Mesodermal cell (in vitro differentiated cells): ENCODE data around the gene CLCN2.
"Not testable (repeated sequence)": the region's sequence is repeated elsewhere in the genome, so short reads cannot be mapped to it uniquely, and the experiment has no call there.

ENCODE experiments used
- H3K27ac ChIP-seq: 2 replicates; pipeline ENCODE4 v1.7.0; 2013; ENCODE audit warnings: mild to moderate bottlenecking, low read depth, low read length, moderate library complexity; ENCODE audit not compliant: severe bottlenecking
- H3K36me3 ChIP-seq: 2 replicates; pipeline ENCODE4 v1.7.1; 2013; ENCODE audit warnings: mild to moderate bottlenecking, low read length, moderate library complexity; ENCODE audit not compliant: control insufficient read depth, insufficient read depth
- H3K4me1 ChIP-seq: one replicate; pipeline ENCODE4 v1.7.1; 2013; ENCODE audit warnings: mild to moderate bottlenecking, low read length; ENCODE audit not compliant: insufficient read depth, control insufficient read depth, poor library complexity, severe bottlenecking
- H3K4me3 ChIP-seq: 2 replicates; pipeline ENCODE4 v1.7.0; 2013; ENCODE audit warnings: low read length, control low read depth, mild to moderate bottlenecking; ENCODE audit not compliant: insufficient read depth, poor library complexity, severe bottlenecking; ENCODE audit errors: extremely low read depth
- H3K9me3 ChIP-seq: 2 replicates; pipeline ENCODE4 v1.7.1; 2013; ENCODE audit warnings: mild to moderate bottlenecking, low read length, moderate library complexity; ENCODE audit not compliant: control insufficient read depth
- WGBS, 2 experiments: methylation state at CpG; one replicate each; pipeline ENCODE4 v1.1.5; 2013; ENCODE audit warnings: missing lambda C conversion rate in 2 of 2; ENCODE audit not compliant: insufficient coverage in 2 of 2; 5-methylcytosine and 5-hydroxymethylcytosine counted together

CLCN2 gene

DNA sequence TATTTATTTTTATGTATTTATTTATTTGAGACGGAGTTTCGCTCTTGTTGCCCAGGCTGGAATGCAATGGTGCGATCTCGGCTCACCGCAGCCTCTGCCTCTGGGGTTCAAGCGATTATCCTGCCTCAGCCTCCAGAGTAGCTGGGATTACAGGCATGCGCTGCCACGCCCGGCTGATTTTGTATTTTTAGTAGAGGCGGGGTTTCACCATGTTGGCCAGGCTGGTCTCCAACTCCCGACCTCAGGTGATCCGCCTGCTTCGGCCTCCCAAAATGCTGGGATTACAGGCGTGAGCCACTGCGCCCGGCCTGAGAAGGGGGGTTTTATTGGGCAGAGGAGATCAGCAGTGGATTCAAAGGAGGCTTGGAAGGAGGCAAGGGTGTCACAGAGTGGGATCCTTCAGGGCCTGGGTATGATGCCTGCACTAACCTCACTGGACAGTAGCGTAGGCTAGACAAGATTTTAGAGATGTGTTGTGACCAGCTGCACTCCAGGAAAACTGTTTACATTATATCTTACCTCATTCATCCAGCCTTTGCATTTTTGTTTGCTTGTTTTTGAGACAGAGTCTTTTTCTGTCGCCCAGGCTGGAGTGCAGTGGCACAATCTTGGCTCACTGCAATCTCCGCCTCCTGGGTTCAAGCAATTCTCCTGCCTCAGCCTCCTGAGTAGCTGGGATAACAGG is 21.8 kb downstream of the CLCN2 start:
- H3K4me1 ChIP-seq = peaks cover 42% of the 10 kb centered on the region
- H3K27ac ChIP-seq, H3K4me3 ChIP-seq, H3K9me3 ChIP-seq: not testable (repeated sequence)
- 92 to 96% methylated on average over 15 to 18 of the region's 19 CpGs for WGBS, 2 experiments
- peaks cover 29% of the 10 kb centered on the region for H3K36me3 ChIP-seq

DNA sequence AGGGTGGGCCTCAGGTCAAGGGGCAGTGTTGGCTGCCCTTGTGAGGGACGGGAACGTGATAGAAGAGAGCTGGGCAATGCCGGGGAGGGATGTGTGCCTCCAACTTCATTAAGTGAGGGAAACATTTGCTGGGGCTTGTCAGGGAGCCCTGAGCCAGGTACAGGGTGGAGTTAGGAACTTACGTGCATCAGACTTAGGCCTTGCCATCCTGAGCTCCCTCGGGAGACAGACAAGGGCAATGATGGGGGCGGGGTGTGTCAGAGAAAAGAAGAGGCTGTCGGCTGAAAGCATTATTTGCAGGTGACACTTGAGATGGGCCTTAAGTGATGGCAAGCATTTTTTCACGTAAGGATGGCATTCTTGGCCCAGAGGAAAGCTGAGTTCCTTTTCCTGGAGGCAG is 22.4 kb downstream of the CLCN2 start:
- Histone ChIP-seq H3K27ac (no peak overlapping the region), H3K4me1 (peaks cover 48% of the 10 kb centered on the region), H3K9me3 (no peaks in the 10 kb centered on the region), H3K4me3 (no peak overlapping the region), H3K36me3 (peaks cover 35% of the 10 kb centered on the region)
- WGBS, 2 experiments = 64 to 81% methylated on average over 6 to 8 of the region's 8 CpGs

DNA sequence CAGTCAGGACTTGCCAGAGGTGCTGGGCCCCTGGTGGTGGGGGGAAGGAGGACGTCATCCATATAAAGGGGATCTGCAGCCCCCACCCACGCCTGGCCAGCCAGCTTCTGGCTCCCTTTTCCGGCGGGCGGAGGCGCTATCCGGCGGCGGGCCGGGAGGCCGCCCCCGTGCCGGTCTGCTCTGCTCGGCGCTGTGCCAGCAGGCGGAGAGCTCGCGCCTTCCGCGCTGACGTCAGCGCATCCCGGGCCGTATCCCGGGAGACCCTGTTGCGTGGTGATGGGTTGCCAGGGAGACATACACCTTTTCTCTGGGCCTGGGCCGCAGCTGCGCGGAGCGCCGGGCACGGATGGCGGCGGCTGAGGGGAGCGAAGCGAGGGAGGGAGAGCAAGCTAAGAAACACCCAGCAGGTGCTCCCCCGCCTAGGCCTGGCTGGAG is 22.9 kb downstream of the CLCN2 start:
- WGBS, 2 experiments = 22 to 41% methylated on average over 20 to 23 of the region's 37 CpGs
- H3K27ac ChIP-seq = no peak overlapping the region

DNA sequence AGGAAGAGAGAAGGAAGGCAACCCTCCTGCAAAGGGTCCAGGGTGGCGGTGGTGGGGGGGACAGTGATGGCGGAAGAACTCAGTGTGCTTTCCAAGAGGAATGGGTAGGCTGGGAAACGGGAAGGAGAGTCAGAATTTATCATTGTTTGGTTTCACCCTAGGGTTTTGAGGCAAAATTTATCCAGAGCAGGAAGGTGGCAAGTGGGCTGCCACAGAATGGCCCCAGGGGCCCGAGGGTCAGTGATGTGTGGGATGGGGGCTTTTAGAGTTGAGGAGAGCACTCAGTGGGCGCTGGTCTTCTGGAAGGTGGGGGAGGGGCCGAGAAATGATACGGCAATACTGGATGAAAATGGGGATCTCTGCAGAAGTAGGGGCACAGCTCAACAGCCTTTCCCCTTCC is 23.4 kb downstream of the CLCN2 start:
- no peak overlapping the region for H3K4me3 ChIP-seq
- no peaks in the 10 kb centered on the region for H3K9me3 ChIP-seq
- no peak overlapping the region for H3K27ac ChIP-seq
- WGBS, 2 experiments = 87 to 95% methylated on average over 3 to 7 of the region's 7 CpGs
- peaks cover 42% of the 10 kb centered on the region for H3K36me3 ChIP-seq
- H3K4me1 ChIP-seq = peaks cover 50% of the 10 kb centered on the region

More for the DNA sequence above, 22.9 kb downstream of the CLCN2 start:
- H3K4me3 ChIP-seq = no peak overlapping the region
- peaks cover 37% of the 10 kb centered on the region for H3K36me3 ChIP-seq
- H3K9me3 ChIP-seq = no peaks in the 10 kb centered on the region
- H3K4me1 ChIP-seq = peaks cover 50% of the 10 kb centered on the region

DNA sequence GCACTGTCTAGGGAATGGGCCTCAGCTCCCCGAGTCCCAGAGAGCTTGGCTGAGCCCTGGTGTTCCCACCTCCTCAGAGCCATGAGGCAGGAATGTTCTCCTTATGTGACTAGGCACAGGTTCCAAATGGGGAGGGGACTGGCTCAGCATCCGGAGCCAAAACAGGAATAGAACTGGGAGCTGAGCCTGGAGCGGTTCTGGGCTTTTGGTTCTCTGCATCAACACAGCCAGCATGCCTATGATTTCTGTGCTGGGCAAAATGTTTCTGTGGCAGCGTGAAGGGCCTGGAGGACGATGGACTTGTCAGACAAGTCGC is 24.0 kb downstream of the CLCN2 start, which contains the start of gene FAM131A:
Gene FAM131A (plus strand): TSS at position 202 of the 316 bp plus-strand sequence. CDS start 31 bp downstream, at position 233.
- peak within 1 kb of the TSS; percentile 96 for H3K27ac ChIP-seq
- H3K4me1 ChIP-seq = peaks cover 57% of the 10 kb centered on the region
- peaks cover 42% of the 10 kb centered on the region for H3K36me3 ChIP-seq
- H3K4me3 ChIP-seq = peak within 1 kb of the TSS; percentile 60
- 94 to 96% methylated on average over 6 of the region's 6 CpGs for WGBS, 2 experiments
- no peaks in the 10 kb centered on the region for H3K9me3 ChIP-seq

DNA sequence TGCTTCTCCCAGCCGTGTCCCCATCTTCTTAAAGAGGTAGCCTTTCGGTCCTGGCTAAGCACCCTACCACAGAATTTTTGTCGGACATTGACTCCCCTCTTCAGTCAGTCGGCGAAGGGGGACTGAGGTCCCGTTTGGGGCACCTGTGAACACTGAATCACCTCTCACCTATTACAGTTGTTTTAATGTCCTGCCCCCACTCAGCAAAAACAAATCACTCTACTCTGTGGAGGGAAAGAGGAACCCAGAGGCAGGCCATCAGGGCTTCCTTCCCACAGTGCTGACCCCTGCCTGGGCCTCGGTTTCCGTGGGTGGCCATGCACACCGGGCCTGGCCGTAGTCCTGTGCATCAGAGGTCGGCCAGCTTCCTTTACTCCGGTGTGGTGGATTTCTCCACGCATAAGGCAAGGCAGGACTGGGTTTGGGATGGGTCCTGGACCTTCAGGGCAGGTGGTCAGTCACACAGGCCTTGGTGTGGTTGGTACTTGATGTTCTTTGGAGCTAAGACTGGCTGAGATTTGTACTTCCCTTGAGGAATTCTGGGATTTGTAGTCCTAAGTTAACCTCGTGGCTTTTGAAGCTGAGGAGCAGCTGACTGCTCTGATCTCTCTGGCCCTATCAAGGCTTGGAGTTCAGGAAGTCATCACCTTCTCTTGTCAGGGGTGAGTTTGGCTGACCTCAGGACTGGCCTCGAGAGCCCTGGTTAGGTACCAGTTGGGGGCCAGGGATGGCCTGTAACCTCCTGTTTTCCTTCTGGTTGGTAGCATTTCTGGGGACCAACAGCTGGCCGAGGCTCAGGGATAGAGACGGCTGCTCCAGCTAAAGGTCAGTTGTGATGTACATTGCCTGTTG is 24.6 kb downstream of the CLCN2 start:
- H3K9me3 ChIP-seq = no peaks in the 10 kb centered on the region
- H3K4me3 ChIP-seq = peak overlapping the region; percentile 60
- WGBS, 2 experiments = 51 to 54% methylated on average over 16 of the region's 17 CpGs
- H3K36me3 ChIP-seq = peaks cover 44% of the 10 kb centered on the region
- H3K27ac ChIP-seq = peak overlapping the region; percentile 96
- H3K4me1 ChIP-seq = peaks cover 63% of the 10 kb centered on the region

DNA sequence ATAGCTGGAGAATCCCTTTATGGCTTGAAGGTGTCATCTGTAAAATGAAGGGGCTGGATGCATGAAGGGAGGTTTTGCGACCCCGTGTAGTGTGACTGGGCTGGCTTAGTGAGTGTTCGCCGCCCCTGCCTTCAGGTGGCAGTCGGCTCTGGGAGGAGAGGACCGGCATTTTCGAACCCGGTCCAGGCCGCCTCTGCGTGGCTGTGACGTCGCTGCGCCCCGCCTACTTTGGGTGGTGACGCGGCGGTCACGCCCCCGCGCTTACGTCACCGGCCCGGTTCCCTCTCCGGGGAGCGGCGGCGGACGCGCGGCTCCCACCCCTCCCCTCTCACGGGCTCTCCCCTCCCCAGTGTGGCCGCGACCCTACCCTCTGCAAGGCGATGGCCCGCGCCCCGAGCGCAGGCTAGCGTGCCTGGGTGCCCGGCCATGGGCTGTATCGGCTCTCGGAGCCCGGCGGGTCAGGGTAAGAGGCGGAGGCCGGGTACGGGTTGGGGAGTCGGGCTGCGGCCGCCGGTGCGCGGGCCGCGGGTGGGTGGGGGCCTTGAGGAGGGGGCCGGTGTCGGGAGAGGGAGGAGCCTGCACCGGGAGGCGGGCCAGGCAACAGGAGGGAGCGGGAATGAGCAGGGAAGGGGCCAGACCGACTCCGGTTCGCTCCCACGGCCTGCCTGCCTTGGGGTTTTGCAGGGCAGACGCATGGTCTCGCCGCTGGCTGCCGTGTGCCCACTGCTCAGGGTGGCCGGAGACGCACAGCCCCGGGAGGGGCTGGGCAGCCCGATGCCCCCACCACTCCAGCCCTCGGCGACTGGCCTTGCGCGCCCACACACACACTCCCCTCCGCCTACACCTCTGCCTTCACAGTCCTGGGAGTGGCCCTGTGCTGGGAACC is 25.5 kb downstream of the CLCN2 start:
- H3K4me3 ChIP-seq = peak overlapping the region; percentile 60
- H3K9me3 ChIP-seq = no peaks in the 10 kb centered on the region
- H3K27ac ChIP-seq = peak overlapping the region; percentile 96
- 2 to 3% methylated on average over 58 to 59 of the region's 77 CpGs for WGBS, 2 experiments
- H3K4me1 ChIP-seq = peaks cover 67% of the 10 kb centered on the region
- peaks cover 46% of the 10 kb centered on the region for H3K36me3 ChIP-seq

DNA sequence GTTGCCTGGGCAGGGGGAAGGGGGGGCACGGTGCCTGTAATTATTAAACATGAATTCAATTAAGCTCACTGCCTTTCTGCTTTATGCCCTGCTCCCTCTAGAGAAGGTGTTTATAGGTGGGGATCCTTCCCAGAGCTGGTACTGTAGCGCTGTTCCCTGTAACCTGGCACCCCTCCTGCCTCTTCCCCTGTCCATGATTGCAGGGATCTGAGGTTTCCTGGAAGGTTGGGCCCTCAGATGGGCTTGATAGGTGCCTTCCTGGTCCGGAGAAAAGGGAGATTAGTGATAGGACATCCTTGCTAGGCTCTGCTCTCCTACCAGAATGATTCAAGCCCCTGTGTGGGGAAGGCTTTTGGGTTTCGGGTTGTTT is 26.1 kb downstream of the CLCN2 start:
- H3K36me3 ChIP-seq = peaks cover 53% of the 10 kb centered on the region
- peak overlapping the region; percentile 96 for H3K27ac ChIP-seq
- H3K4me3 ChIP-seq = peak overlapping the region; percentile 60
- 67 to 76% methylated on average over 2 of the region's 4 CpGs for WGBS, 2 experiments
- H3K4me1 ChIP-seq = peaks cover 65% of the 10 kb centered on the region
- no peaks in the 10 kb centered on the region for H3K9me3 ChIP-seq

DNA sequence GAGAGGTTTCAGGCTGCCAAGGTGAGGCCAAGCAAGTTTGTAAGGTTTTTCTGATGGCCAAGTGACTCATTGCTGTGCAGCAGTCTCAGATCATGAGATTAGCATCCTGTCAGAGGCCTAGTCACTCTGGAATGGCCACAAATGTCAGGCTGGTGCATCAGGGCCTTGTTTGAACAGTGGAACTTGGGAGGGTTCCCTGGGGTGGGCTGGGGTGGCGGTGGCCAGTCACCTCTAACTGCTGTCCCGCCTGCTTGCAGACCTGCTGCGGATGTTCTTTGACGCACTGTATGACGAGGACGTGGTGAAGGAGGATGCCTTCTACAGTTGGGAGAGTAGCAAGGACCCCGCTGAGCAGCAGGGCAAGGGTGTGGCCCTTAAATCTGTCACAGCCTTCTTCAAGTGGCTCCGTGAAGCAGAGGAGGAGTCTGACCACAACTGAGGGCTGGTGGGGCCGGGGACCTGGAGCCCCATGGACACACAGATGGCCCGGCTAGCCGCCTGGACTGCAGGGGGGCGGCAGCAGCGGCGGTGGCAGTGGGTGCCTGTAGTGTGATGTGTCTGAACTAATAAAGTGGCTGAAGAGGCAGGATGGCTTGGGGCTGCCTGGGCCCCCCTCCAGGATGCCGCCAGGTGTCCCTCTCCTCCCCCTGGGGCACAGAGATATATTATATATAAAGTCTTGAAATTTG is 26.8 kb downstream of the CLCN2 start:
- Histone ChIP-seq H3K4me1 (peaks cover 60% of the 10 kb centered on the region), H3K4me3 (no peak overlapping the region), H3K9me3 (no peaks in the 10 kb centered on the region), H3K36me3 (peaks cover 59% of the 10 kb centered on the region), H3K27ac (peak overlapping the region; percentile 96)
- WGBS, 2 experiments = 91 to 93% methylated on average over 9 to 14 of the region's 15 CpGs

DNA sequence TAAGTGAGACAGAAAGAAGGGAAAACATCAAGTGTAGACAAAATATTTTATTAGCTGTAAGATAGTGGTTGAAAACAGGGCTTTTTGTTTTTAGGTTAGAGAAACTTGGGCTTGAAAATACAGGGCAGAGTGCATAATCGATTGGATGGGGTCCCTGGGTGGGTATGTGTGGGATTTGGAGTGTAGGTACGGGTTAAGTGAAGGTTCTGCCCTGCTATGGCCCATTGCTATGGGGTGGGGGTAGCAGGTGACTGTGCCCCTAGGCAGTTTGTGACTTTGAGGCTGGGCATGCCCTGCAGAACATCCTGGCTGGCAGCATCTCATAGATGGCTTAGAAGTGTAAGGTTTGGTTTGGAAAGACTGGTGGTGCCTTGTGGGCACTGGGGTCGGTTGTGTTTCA is 27.7 kb downstream of the CLCN2 start:
- Histone ChIP-seq H3K4me3 (no peak overlapping the region), H3K27ac (peak overlapping the region; percentile 96), H3K4me1 (peaks cover 55% of the 10 kb centered on the region), H3K9me3 (no peaks in the 10 kb centered on the region), H3K36me3 (peaks cover 68% of the 10 kb centered on the region)
- WGBS, 2 experiments = 94 to 96% methylated on average over 2 to 3 of the region's 3 CpGs
